Activated CD4-positive, alpha-beta T cell treated with anti-CD3 and anti-CD28 coated beads, Interleukin-2, amount 10 ng/mL, durations not matched to agents 24 days and 14 days (primary cell): ENCODE data around the gene INSR. TPM values are rescaled to one million over a fixed set of nuclear protein-coding genes. Genes with fewer than 3 reads are reported as not detected.
A peak's percentile ranks its signal among the peaks of the same experiment; 100 is the strongest.
"Not testable (repeated sequence)": the region's sequence is repeated elsewhere in the genome, so short reads cannot be mapped to it uniquely, and the experiment has no call there.

Source experiments
- DNase-seq: peaks from one replicate; pipeline ENCODE4 v3.0.0; 2022
- H3K27ac Mint-ChIP-seq: one replicate; pipeline ENCODE4 v1.8.0; 2022; ENCODE audit warnings: mild to moderate bottlenecking, mixed read lengths
- H3K27me3 Mint-ChIP-seq: one replicate; pipeline ENCODE4 v1.8.0; 2022; ENCODE audit warnings: mixed read lengths
- H3K36me3 Mint-ChIP-seq: one replicate; pipeline ENCODE4 v1.8.0; 2022; ENCODE audit warnings: low read depth, mild to moderate bottlenecking, mixed read lengths
- H3K4me1 Mint-ChIP-seq: one replicate; pipeline ENCODE4 v1.8.0; 2021; ENCODE audit warnings: mixed read lengths
- H3K4me3 Mint-ChIP-seq: one replicate; pipeline ENCODE4 v1.8.0; 2022; ENCODE audit warnings: mild to moderate bottlenecking, moderate library complexity, mixed read lengths
- H3K9me3 Mint-ChIP-seq: one replicate; pipeline ENCODE4 v1.8.0; 2021; ENCODE audit warnings: mixed read lengths
- intact Hi-C: fragments of 100-400 bp; cut with micrococcal nuclease; formaldehyde crosslinking; loops from one replicate; pipeline ENCODE4 v1.15.1; 2023
- total RNA-seq: library from RNA; stranded (reverse); gene quantifications from 2 replicates; pipeline ENCODE4 v1.2.3, GENCODE V29; 2022

The INSR gene
- total RNA-seq, 1 donor from 2014 or later = 1.9 TPM

- intact Hi-C loops = no loop called here
- H3K4me3 Mint-ChIP-seq = peak within 1 kb of the TSS; percentile 96
- peaks cover 35% of the 10 kb centered on the region for H3K36me3 Mint-ChIP-seq
These were observed 224.9 kb downstream of the INSR start, which contains the start of gene ZNF557 for GRCh38 chr19:7069042-7069903. ZNF557 (plus strand) TSS chr19:7069703; CDS start chr19:7075075, 5,372 bp downstream.

GRCh38 chr19:7068599-7068998 lies 225.6 kb downstream of the INSR start:
- Mint-ChIP-seq H3K4me3 (peak overlapping the region; percentile 96), H3K36me3 (peaks cover 29% of the 10 kb centered on the region)

More at GRCh38 chr19:7069042-7069903, 224.9 kb downstream of the INSR start, which contains the start of gene ZNF557:
- peak; percentile 99 for DNase-seq
- H3K9me3 Mint-ChIP-seq = peaks cover 6% of the 10 kb centered on the region
- peak within 1 kb of the TSS; percentile 77 for H3K27ac Mint-ChIP-seq
- H3K4me1 Mint-ChIP-seq = peaks cover 8% of the 10 kb centered on the region
- no peaks in the 10 kb centered on the region for H3K27me3 Mint-ChIP-seq

GRCh38 chr19:7067716-7068115 lies 226.5 kb downstream of the INSR start:
- no peak overlapping the region for H3K27ac Mint-ChIP-seq
- peaks cover 8% of the 10 kb centered on the region for H3K4me1 Mint-ChIP-seq
- no peak overlapping the region for H3K4me3 Mint-ChIP-seq
- peaks cover 22% of the 10 kb centered on the region for H3K36me3 Mint-ChIP-seq
- H3K27me3 Mint-ChIP-seq = no peaks in the 10 kb centered on the region
- H3K9me3 Mint-ChIP-seq = peaks cover 5% of the 10 kb centered on the region
- peak; percentile 42 for DNase-seq
- intact Hi-C loops = no loop called here

More at GRCh38 chr19:7068599-7068998, 225.6 kb downstream of the INSR start:
- Mint-ChIP-seq H3K4me1 (peaks cover 8% of the 10 kb centered on the region), H3K27me3 (no peaks in the 10 kb centered on the region), H3K27ac (peak overlapping the region; percentile 77), H3K9me3 (peaks cover 5% of the 10 kb centered on the region)
- DNase-seq = no peak
- intact Hi-C loops = no loop called here

GRCh38 chr19:7067122-7067521 lies 227.1 kb downstream of the INSR start:
- H3K9me3 Mint-ChIP-seq, intact Hi-C loops, H3K27me3 Mint-ChIP-seq, H3K4me3 Mint-ChIP-seq, H3K27ac Mint-ChIP-seq, H3K4me1 Mint-ChIP-seq: not testable (repeated sequence)
- H3K36me3 Mint-ChIP-seq = peaks cover 16% of the 10 kb centered on the region
- DNase-seq = peak; percentile 61

GRCh38 chr19:7063764-7064418 lies 230.3 kb downstream of the INSR start:
- intact Hi-C loops = no loop called here

GRCh38 chr19:7063339-7063738 lies 230.9 kb downstream of the INSR start:
- H3K9me3 Mint-ChIP-seq = no peaks in the 10 kb centered on the region
- no peaks in the 10 kb centered on the region for H3K27me3 Mint-ChIP-seq
- no peaks in the 10 kb centered on the region for H3K4me1 Mint-ChIP-seq
- no peaks in the 10 kb centered on the region for H3K36me3 Mint-ChIP-seq
- H3K4me3 Mint-ChIP-seq = no peak overlapping the region
- peak; percentile 68 for DNase-seq
- intact Hi-C loops = no loop called here
- H3K27ac Mint-ChIP-seq = no peak overlapping the region

More at GRCh38 chr19:7063764-7064418, 230.3 kb downstream of the INSR start:
- Mint-ChIP-seq H3K36me3 (no peaks in the 10 kb centered on the region), H3K9me3 (no peaks in the 10 kb centered on the region), H3K27me3 (no peaks in the 10 kb centered on the region), H3K4me3 (no peak overlapping the region), H3K27ac (no peak overlapping the region), H3K4me1 (peaks cover 1% of the 10 kb centered on the region)
- DNase-seq = peak; percentile 71

Other genes with a start within 250 kb of the INSR start
- not detected in 2 replicates for gene MBD3L2, start 245.1 kb downstream of the INSR start, total RNA-seq
- not detected in 2 replicates for gene MBD3L3, start 235.7 kb downstream of the INSR start, total RNA-seq
- 12.2 and 12.5 TPM in 2 replicates for gene ZNF557, start 224.7 kb downstream of the INSR start, total RNA-seq
- 30.6 and 34.8 TPM in 2 replicates for gene ARHGEF18, start 54.5 kb upstream of the INSR start, total RNA-seq
- gene PEX11G, start 194.6 kb upstream of the INSR start, total RNA-seq = 1.1 and 1.2 TPM in 2 replicates
- gene ZNF358, start 221.7 kb upstream of the INSR start, total RNA-seq = 5.1 and 5.7 TPM in 2 replicates
- gene MCOLN1, start 228.2 kb upstream of the INSR start, total RNA-seq = 13.3 and 13.7 TPM in 2 replicates
- gene PNPLA6, start 241.3 kb upstream of the INSR start, total RNA-seq = 122 and 125 TPM in 2 replicates